Left lung (tissue), 10 donors: ENCODE data around the gene JAZF1. TPM values are rescaled to one million over a fixed set of nuclear protein-coding genes. Genes with fewer than 3 reads are reported as not detected.

Experiments
- ATAC-seq: fragments of 200-7000 bp; cut with Tn5 transposase; one replicate; pipeline ENCODE4 v1.9.1; 2020; ENCODE audit warnings: moderate library complexity
- DNase-seq, 4 donors: peaks; one replicate each; pipeline ENCODE4 v3.0.0-alpha.2; 2013 to 2020
- H3K27ac ChIP-seq, 2 donors: fragments of 200-600 bp; sonication (generic) in 1 of 2; one replicate each; pipeline versions ENCODE4 v1.5.0 to v1.8.0; 2020 to 2021
- H3K27me3 ChIP-seq, 2 donors: fragments of 200-600 bp; sonication (generic) in 1 of 2; one replicate each; pipeline versions ENCODE4 v1.5.0 to v1.8.0; 2020 to 2021
- H3K36me3 ChIP-seq, 2 donors: fragments of 200-600 bp; sonication (generic) in 1 of 2; one replicate each; pipeline versions ENCODE4 v1.5.0 to v1.8.0; 2020 to 2021
- H3K4me1 ChIP-seq, 2 donors: fragments of 200-600 bp; one replicate each; pipeline ENCODE4 v1.8.0; 2021
- H3K4me3 ChIP-seq, 2 donors: fragments of 200-600 bp; sonication (generic) in 1 of 2; one replicate each; pipeline versions ENCODE4 v1.5.0 to v1.8.0; 2020 to 2021; ENCODE audit warnings: mild to moderate bottlenecking in 1 of 2
- H3K9me3 ChIP-seq, 2 donors: fragments of 200-600 bp; sonication (generic) in 1 of 2; one replicate each; pipeline versions ENCODE4 v1.5.0 to v1.8.0; 2020 to 2021
- CTCF ChIP-seq, 2 donors: fragments of 200-600 bp; sonication (generic) in 1 of 2; IDR thresholded peaks; one replicate each; pipeline versions ENCODE4 v1.5.0 to v1.8.0; 2021; ENCODE audit warnings: antibody characterized with exemption in 2 of 2
- intact Hi-C, 2 donors: fragments of 100-400 bp; cut with DNase I; formaldehyde crosslinking; loops; one replicate each; pipeline versions ENCODE4 v1.11.2 to v1.14.2; 2022
- polyA plus RNA-seq, 6 donors: library from polyadenylated mRNA; unstranded; fragments of 120-200 nt; gene quantifications; one replicate each; pipeline ENCODE4 v1.2.1, GENCODE V29; 2013; ENCODE audit not compliant: insufficient read length in 6 of 6
- total RNA-seq, 2 donors: library from RNA; stranded (reverse); fragmentation: NEBNext Ultra II Directional; extraction: Animal tissue kit (Norgen Biotek cat#: 25700); gene quantifications; one replicate each; pipeline ENCODE4 v1.2.1, GENCODE V29; 2021
- donor health status: DM: no; HTN: yes; CAD: no.
- donor health status: DM: no; HTN: no; CAD: no.

JAZF1 gene
- total and polyA plus RNA-seq, 8 donors, result 11.1 to 18.2 (median 13.8) TPM

- Histone ChIP-seq H3K9me3 (no peaks in the 10 kb centered on the region), H3K27ac (no peak overlapping the region), H3K4me1 (no peaks in the 10 kb centered on the region), H3K36me3 (peaks cover 0 to 18% of the 10 kb centered on the region in 2 donors), H3K27me3 (no peaks in the 10 kb centered on the region), H3K4me3 (no peak overlapping the region)
- peak in 1 of 4 donors; percentile 43 for DNase-seq
- ATAC-seq, result no peak
- TF ChIP-seq CTCF (IDR thresholded peaks at IDR 0.05), result no peak
- intact Hi-C loops, result no loop called here
Observed at GRCh38 chr7:27840760-27841364, 339.7 kb downstream of the JAZF1 start.

GRCh38 chr7:27840313-27840712, 340.3 kb downstream of the JAZF1 start:
- Histone ChIP-seq H3K4me3 (no peak overlapping the region), H3K4me1 (no peaks in the 10 kb centered on the region), H3K27ac (no peak overlapping the region), H3K27me3 (no peaks in the 10 kb centered on the region), H3K9me3 (no peaks in the 10 kb centered on the region), H3K36me3 (peaks cover 0 to 18% of the 10 kb centered on the region in 2 donors)
- ATAC-seq (no peak), DNase-seq (peak in 1 of 4 donors; percentile 55)
- TF ChIP-seq CTCF (IDR thresholded peaks at IDR 0.05), result no peak
- intact Hi-C loops, result no loop called here

DNA sequence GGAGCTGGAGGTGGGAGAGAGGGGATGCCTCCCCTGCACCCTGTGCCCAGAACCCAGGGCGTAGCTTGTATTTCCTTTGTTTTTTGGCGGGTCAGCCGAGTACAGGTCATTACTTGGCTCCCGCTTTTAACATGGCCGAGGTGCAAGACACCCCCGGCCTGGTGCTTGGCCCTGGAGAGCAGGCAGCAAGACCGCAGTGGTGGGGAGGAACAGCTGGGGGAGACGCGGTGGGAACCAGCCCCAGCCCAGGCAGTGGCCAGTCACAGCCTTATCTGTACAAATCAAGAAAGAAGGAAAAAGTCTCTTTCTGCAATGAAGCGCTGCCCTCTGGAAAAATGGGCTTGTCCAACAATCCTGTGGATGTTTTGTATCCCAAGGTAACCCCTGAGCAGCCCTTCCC, 341.5 kb downstream of the JAZF1 start:
- DNase-seq (peak in 1 of 4 donors; percentile 37), ATAC-seq (no peak)
- intact Hi-C loops, result no loop called here
- H3K27me3 ChIP-seq, result no peaks in the 10 kb centered on the region
- no peak for TF ChIP-seq CTCF (IDR thresholded peaks at IDR 0.05)
- no peak overlapping the region for H3K27ac ChIP-seq
- peaks cover 0 to 24% of the 10 kb centered on the region in 2 donors for H3K36me3 ChIP-seq
- H3K4me1 ChIP-seq, result no peaks in the 10 kb centered on the region
- H3K4me3 ChIP-seq, result no peak overlapping the region
- no peaks in the 10 kb centered on the region for H3K9me3 ChIP-seq

DNA sequence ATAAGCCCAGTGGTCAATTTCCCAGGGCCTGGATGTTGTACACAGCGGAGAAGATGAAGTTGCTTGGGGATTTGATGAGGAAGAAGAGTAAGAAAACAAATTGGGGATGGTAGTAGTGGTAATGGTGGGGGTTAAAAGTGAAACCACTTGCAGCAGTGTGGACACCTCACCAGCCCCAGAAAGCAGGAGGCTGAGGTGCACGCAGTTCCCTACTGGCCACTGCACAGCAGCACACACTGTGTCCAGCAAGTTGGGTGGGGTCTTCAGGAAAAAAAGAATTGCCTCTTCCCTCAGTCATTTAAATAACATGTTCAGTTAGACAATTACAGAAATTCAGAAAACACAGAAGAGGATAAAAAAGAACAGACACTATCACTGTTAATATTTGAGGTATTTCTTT, 344.1 kb downstream of the JAZF1 start:
- H3K4me1 ChIP-seq, result no peaks in the 10 kb centered on the region

DNA sequence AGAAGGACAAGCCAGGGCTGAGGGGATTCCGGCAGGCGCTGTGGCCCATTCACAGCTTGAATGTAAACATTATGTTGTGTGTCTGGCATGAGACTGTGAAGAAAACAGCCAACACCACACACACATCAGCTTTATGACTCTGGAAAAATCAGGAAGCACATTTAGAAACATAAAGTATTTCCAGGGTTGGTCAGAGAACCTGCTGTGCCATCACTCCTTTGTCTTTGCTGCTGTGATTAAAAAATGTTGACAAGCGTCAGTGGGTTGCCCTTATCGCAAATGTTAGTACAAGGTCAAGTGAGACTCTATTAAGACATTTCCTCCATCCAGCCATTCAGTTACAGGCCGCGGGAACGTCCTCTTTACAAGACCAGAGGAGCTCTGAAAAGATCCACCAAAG, 345.2 kb downstream of the JAZF1 start:
- no peak for ATAC-seq
- Histone ChIP-seq H3K9me3 (no peaks in the 10 kb centered on the region), H3K27me3 (no peaks in the 10 kb centered on the region), H3K36me3 (peaks cover 0 to 40% of the 10 kb centered on the region in 2 donors), H3K27ac (no peak overlapping the region), H3K4me3 (no peak overlapping the region), H3K4me1 (no peaks in the 10 kb centered on the region)
- intact Hi-C loops, result no loop called here
- peak in 1 of 4 donors; percentile 19 for DNase-seq
- no peak for TF ChIP-seq CTCF (IDR thresholded peaks at IDR 0.05)

More for the DNA sequence above, 344.1 kb downstream of the JAZF1 start:
- Histone ChIP-seq H3K27ac (no peak overlapping the region), H3K9me3 (no peaks in the 10 kb centered on the region), H3K36me3 (peaks cover 0 to 40% of the 10 kb centered on the region in 2 donors), H3K27me3 (no peaks in the 10 kb centered on the region), H3K4me3 (no peak overlapping the region)
- no peak for TF ChIP-seq CTCF (IDR thresholded peaks at IDR 0.05)
- intact Hi-C loops, result no loop called here
- DNase-seq, result no peak
- no peak for ATAC-seq
